TTC549 (cell line): ENCODE data around the gene NAE1.

Experiments
- FAIRE-seq: peaks from 2 replicates; lab custom pipeline; 2012; peaks lifted over from hg19 to GRCh38; lab: Jason Lieb, UNC

NAE1 gene

DNA sequence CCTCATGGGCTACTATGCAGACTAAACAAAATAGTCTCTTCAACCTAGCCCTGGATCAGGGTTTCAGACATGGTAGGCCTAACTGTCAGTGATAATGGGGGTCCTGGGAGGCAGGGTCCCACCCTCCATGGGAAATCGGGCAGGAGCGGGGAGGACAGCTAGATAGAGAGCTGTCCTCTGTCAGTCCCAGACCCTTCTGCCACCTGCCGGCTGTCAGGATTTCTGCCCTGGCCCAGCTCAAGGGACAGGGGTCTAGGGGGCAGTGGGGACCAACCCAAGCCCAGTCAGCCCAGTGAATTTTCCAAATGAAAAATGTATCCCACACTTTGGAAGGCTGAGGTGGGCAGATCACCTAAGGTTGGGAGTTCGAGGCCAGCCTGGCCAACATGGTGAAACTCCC, 18.8 kb upstream of the NAE1 start:
- FAIRE-seq, result no peak

DNA sequence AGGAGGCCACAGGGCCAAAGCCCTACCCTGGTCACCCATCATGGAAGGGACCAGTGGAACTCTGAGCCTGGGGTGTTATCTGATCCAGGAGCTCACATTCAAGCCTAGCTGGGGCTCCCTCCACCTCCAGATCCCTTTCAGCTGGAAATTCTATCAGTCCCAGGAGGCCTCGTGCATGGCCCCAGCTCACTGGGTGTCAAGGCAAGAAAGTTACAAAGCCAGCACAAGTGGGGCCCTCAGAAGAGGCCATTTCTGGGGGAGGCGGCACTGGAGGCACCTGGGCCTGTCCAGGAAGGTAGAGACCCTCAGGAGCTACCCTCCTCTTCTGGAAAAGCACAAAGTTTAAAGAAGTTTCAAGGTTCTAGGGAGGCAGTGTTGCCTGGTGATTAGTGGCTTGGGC, 18.2 kb upstream of the NAE1 start:
- FAIRE-seq, result no peak

- FAIRE-seq, result no peak
Measured at GRCh38 chr16:66848172-66848571, 17.4 kb upstream of the NAE1 start.

DNA sequence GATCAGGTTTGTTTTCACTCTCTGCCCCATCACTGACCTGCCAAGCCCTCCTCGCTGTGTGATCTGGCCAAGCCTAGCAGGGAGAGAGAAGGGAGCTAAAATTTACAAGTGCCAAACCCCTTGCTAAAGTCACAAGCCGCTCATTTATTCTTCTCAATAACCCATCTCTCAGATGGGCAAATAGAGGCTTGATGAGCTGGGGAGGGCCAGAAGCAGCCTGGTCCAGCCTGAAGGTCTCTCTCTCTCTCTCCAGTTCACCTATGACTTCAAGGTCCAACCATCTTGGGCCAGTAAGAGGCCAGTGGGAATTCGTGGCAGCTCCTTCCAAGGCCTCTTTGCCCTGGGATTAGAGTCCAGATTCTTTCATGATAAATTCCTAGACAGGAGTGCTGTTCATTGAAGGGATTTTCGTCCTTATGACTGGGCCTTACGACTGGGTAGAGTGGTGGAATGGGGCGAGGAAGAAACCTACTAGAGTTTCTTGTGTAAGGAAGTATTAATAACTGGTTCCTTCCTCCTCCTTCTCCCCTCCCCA, 16.8 kb upstream of the NAE1 start:
- FAIRE-seq, result no peak

GRCh38 chr16:66846831-66847230, 16.1 kb upstream of the NAE1 start:
- FAIRE-seq, result no peak

DNA sequence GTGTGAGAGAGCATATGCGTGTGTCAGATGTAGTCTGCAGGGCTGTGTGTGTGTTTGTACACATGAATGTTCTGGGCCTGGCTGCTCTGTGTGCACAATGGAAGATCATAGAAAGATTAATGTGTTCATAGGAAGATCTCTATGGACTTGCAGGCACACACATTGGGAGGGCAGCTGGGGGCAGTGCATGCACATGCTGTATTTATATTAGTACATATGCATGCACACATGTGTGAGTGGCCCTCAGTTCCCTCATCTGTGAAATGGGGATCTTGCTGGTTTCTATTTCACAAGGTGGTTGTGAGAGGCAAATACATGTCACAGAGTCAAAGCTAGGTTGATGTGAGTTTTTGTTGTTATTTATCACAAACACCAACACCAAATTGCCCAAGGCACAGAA, 15.5 kb upstream of the NAE1 start:
- FAIRE-seq, result no peak

DNA sequence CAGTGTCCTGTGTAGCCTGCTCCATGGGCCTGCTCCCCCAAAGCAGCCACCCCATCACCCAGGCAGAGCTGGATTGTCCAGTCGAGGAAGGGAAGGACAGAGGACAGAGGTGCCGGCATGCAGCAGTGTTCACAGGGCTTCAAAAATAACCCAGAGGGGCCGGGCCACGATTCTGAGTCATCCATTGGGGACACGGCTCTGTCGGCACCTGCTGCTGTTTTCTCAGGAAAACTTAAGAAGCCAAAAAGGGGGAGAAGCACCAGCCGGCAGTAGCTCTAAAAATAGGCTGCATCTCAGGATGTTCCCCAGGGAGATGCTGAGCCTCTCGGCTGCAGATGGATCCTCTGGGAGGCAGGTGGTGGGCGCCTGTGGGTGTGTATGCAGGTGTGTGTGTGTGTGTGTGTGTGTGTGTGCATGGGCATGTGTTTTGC, 15.0 kb upstream of the NAE1 start:
- FAIRE-seq, result no peak

GRCh38 chr16:66845080-66845410, 14.3 kb upstream of the NAE1 start:
- FAIRE-seq, result no peak

GRCh38 chr16:66844342-66845079, 13.7 kb upstream of the NAE1 start, which contains the start of gene CA7:
TSS of gene CA7 (plus strand) at chr16:66844414. CDS start at chr16:66844488, 74 bp downstream.
- FAIRE-seq, result no peak

GRCh38 chr16:66844009-66844341, 13.2 kb upstream of the NAE1 start:
- no peak for FAIRE-seq

- FAIRE-seq, result no peak
Measured at GRCh38 chr16:66843191-66843590, 12.4 kb upstream of the NAE1 start.

- no peak for FAIRE-seq
Measured at GRCh38 chr16:66842765-66843164, 12.0 kb upstream of the NAE1 start.

- no peak for FAIRE-seq
Measured at GRCh38 chr16:66841366-66841765, 10.6 kb upstream of the NAE1 start.

DNA sequence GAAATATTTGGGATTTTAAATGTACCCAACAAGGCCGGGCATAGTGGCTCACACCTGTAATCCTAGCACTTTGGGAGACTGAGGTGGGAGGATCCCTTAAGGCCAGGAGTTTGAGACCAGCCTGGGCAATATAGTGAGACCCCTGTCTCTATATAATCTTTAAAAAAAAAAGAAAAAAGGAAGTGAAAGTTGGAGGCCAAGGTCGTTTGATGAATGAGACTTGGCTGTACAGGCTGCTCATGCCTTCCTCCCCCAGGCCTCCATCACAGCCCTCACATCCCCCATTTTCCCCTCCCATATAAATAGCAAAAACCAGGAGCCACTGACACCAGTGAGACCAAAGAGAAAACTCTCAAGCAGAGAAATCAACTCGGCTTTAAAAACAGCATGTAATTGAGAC, 10.1 kb upstream of the NAE1 start:
- FAIRE-seq, result no peak

- no peak for FAIRE-seq
Measured at GRCh38 chr16:66834746-66835145, 4.0 kb upstream of the NAE1 start.

- no peak for FAIRE-seq
Measured at GRCh38 chr16:66832661-66833305, 2.0 kb upstream of the NAE1 start.

- FAIRE-seq, result no peak
Measured at GRCh38 chr16:66832190-66832589, 1.4 kb upstream of the NAE1 start.

DNA sequence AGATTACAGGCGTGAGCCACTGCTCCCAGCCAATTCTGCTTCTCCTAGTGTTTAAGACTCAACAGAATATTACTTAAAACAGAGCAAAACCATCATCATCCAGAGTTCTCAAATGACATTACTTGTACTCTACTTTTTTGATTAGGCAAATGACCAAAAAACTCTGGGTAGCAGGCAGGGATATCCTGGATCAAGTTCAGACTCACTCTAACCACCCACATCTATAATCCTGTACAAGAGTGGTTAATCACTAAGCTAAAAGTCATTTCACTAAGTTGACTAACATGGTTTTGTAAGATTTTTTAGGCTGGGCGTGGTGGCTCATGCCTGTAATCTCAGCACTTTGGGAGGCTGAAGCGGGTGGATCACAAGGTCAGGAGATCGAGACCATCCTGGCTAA, 6.8 kb downstream of the NAE1 start:
- FAIRE-seq, result no peak

GRCh38 chr16:66814734-66815133, 16.0 kb downstream of the NAE1 start:
- no peak for FAIRE-seq

- FAIRE-seq, result no peak
Measured at GRCh38 chr16:66811043-66811442, 19.7 kb downstream of the NAE1 start.

- FAIRE-seq, result no peak
Measured at GRCh38 chr16:66810391-66810790, 20.4 kb downstream of the NAE1 start.

DNA sequence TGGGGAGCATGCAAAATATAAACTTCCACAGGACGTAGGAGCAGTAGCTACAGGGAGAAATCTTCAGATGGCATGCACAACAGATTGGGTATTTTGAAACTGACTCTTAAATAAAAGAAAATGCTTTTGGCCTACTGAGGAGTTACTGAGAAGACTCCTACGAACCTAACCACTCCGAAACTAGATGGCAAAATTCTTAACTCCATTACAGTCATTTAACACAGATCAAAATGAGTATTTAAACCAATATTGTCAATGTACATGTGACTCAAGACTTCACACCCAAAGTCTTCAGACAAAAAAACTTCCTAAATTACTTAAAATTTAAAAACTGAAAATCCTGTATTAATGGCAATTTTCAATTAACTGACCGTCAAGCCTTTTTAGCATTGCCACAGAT, 21.0 kb downstream of the NAE1 start:
- no peak for FAIRE-seq

GRCh38 chr16:66802159-66802558, 28.6 kb downstream of the NAE1 start:
- FAIRE-seq, result no peak
